HCT116 (cell line): ENCODE measurements around the gene CBY1. TPM values are rescaled to one million over a fixed set of nuclear protein-coding genes. Genes with fewer than 3 reads are reported as not detected.
A peak's percentile ranks its signal among the peaks of the same experiment; 100 is the strongest.

ENCODE experiments used
- ATAC-seq: fragments of 200-7000 bp; cut with Tn5 transposase; 2 replicates; pipeline ENCODE4 v1.9.1; 2020; ENCODE audit warnings: mild to moderate bottlenecking, moderate library complexity
- BruUV-seq: library from RNA; stranded (reverse); fragments of 400-500 nt; replicated peaks from 2 replicates; lab custom pipeline; 2021; lab: Mats Ljungman, UMichigan
- CTCF ChIA-PET: fragments of 300-600 bp; sonication (Branson Sonifier 250); formaldehyde crosslinking; loops from one replicate; lab custom pipeline; 2021; ENCODE audit warnings: antibody characterized with exemption; lab: Charles Lee
- POLR2A ChIA-PET: fragments of 300-600, 350-600 bp; sonication (Branson Sonifier 250); formaldehyde crosslinking; loops from one replicate; lab custom pipeline; 2021; ENCODE audit warnings: antibody characterized with exemption; lab: Charles Lee
- RAD21 ChIA-PET, 2 experiments: fragments of 300-600 bp; sonication (Branson Sonifier 250); formaldehyde crosslinking; loops; one replicate each; lab custom pipeline; 2023; ENCODE audit warnings: low total read pairs in 2 of 2; ENCODE audit not compliant: uncharacterized antibody in 2 of 2, unreplicated experiment in 2 of 2, low non-redundant PET in 1 of 2; lab: Charles Lee
- DNase-seq: peaks from one replicate; pipeline ENCODE4 v3.0.0-alpha.2; 2010; ENCODE audit warnings: low read depth, low spot score
- H2AFZ ChIP-seq: fragments of 200-600 bp; shearing (Covaris generic), sonication (generic); 2 replicates; pipeline ENCODE4 v1.6.1; 2017; ENCODE audit warnings: low read depth, mixed run types, mixed read lengths, antibody characterized with exemption, low read length; ENCODE audit not compliant: poor library complexity, severe bottlenecking
- H3K27ac ChIP-seq: 2 replicates; pipeline ENCODE4 v1.5.1; 2012; ENCODE audit warnings: low read depth, low read length
- H3K27me3 ChIP-seq: fragments of 200-600 bp; sonication (generic); 2 replicates; pipeline ENCODE4 v1.6.1; 2016; ENCODE audit warnings: mixed run types, low read length, mixed read lengths; ENCODE audit not compliant: insufficient read depth
- H3K36me3 ChIP-seq, 2 experiments: fragments of 200-500 bp in 1 of 2; fragments of 200-600 bp in 1 of 2; sonication (Bioruptor generic) in 1 of 2; sonication (generic) in 1 of 2; 2 replicates each; pipeline versions ENCODE4 v1.5.1 to v1.6.1; 2014 to 2016; ENCODE audit warnings: low read length in 2 of 2, inconsistent platforms in 1 of 2, mixed read lengths in 1 of 2, mixed run types in 1 of 2; ENCODE audit not compliant: insufficient read depth in 2 of 2, control insufficient read depth in 1 of 2
- H3K4me1 ChIP-seq, 2 experiments: fragments of 200-600 bp in 1 of 2; sonication (generic) in 1 of 2; 2 replicates each; pipeline versions ENCODE4 v1.5.1 to v1.6.1; 2012 to 2017; ENCODE audit warnings: low read length in 2 of 2, inconsistent platforms in 1 of 2, mild to moderate bottlenecking in 1 of 2, mixed read lengths in 1 of 2, mixed run types in 1 of 2, moderate library complexity in 1 of 2; ENCODE audit not compliant: insufficient read depth in 2 of 2, control insufficient read depth in 1 of 2
- H3K4me2 ChIP-seq: fragments of 200-600 bp; sonication (generic); 2 replicates; pipeline ENCODE4 v1.6.1; 2017; ENCODE audit warnings: mixed run types, low read length, mixed read lengths
- H3K4me3 ChIP-seq, 2 experiments: fragments of 200-600 bp in 1 of 2; sonication (generic) in 1 of 2; replicated peaks in 1 of 2; 2 replicates each; pipeline ENCODE4 v1.5.1; 2011 to 2016; ENCODE audit warnings: low read length in 2 of 2, control low read depth in 1 of 2, low read depth in 1 of 2, mild to moderate bottlenecking in 1 of 2, mixed read lengths in 1 of 2, mixed run types in 1 of 2
- H3K79me2 ChIP-seq: fragments of 200-600 bp; sonication (generic); 2 replicates; pipeline ENCODE4 v1.6.1; 2017; ENCODE audit warnings: mild to moderate bottlenecking, mixed run types, low read length, moderate library complexity, mixed read lengths; ENCODE audit not compliant: insufficient read depth
- H3K9ac ChIP-seq: fragments of 200-600 bp; sonication (generic); 2 replicates; pipeline ENCODE4 v1.6.1; 2016; ENCODE audit warnings: low read length, mixed read lengths
- H3K9me2 ChIP-seq: fragments of 200-600 bp; sonication (generic), shearing (Covaris generic); 2 replicates; pipeline ENCODE4 v1.6.1; 2017; ENCODE audit warnings: mixed run types, mild to moderate bottlenecking, moderate library complexity; ENCODE audit not compliant: insufficient read depth
- H3K9me3 ChIP-seq, 2 experiments: fragments of 200-500 bp in 1 of 2; fragments of 200-600 bp in 1 of 2; sonication (Bioruptor generic) in 1 of 2; sonication (generic) in 1 of 2; 2 replicates each; pipeline ENCODE4 v1.6.1; 2014 to 2017; ENCODE audit warnings: low read length in 2 of 2, mixed read lengths in 2 of 2, inconsistent platforms in 1 of 2, low read depth in 1 of 2, mild to moderate bottlenecking in 1 of 2, mixed run types in 1 of 2, moderate library complexity in 1 of 2; ENCODE audit not compliant: control insufficient read depth in 1 of 2, insufficient read depth in 1 of 2
- H4K20me1 ChIP-seq: fragments of 200-600 bp; sonication (generic), shearing (Covaris generic); 2 replicates; pipeline ENCODE4 v1.6.1; 2017; ENCODE audit warnings: mixed run types, mild to moderate bottlenecking, moderate library complexity; ENCODE audit not compliant: insufficient read depth
- CBX3 ChIP-seq: IDR thresholded peaks from 2 replicates; pipeline ENCODE4 v1.6.1; 2012; ENCODE audit warnings: low read depth
- EGR1 ChIP-seq: IDR thresholded peaks from 2 replicates; pipeline ENCODE4 v1.6.1; 2012; ENCODE audit warnings: low read depth
- ZFX ChIP-seq: fragments of 450-650 bp; IDR thresholded peaks from 2 replicates; pipeline ENCODE4 v1.6.1; 2017
- intact Hi-C: fragments of 100-400 bp; cut with micrococcal nuclease; formaldehyde crosslinking; loops from 2 replicates; pipeline ENCODE4 v1.10.0; 2022
- total RNA-seq: library from RNA; stranded (reverse); gene quantifications from one replicate; pipeline ENCODE4 v1.2.1, GENCODE V29; 2021; ENCODE audit not compliant: unreplicated experiment
- TF ChIP-seq, protein P1 (sequence below): IDR thresholded peaks from 2 replicates; pipeline ENCODE4 v1.6.1; 2012; ENCODE audit warnings: low read depth

CBY1 gene
- total RNA-seq, 1 experiment from 2014 or later, result 27.6 TPM

- Histone ChIP-seq H3K4me3 (no peak overlapping the region), H3K27ac (peak overlapping the region; percentile 10; the same call in 1 of the 2 replicates)
- TF ChIP-seq, protein P1, sequence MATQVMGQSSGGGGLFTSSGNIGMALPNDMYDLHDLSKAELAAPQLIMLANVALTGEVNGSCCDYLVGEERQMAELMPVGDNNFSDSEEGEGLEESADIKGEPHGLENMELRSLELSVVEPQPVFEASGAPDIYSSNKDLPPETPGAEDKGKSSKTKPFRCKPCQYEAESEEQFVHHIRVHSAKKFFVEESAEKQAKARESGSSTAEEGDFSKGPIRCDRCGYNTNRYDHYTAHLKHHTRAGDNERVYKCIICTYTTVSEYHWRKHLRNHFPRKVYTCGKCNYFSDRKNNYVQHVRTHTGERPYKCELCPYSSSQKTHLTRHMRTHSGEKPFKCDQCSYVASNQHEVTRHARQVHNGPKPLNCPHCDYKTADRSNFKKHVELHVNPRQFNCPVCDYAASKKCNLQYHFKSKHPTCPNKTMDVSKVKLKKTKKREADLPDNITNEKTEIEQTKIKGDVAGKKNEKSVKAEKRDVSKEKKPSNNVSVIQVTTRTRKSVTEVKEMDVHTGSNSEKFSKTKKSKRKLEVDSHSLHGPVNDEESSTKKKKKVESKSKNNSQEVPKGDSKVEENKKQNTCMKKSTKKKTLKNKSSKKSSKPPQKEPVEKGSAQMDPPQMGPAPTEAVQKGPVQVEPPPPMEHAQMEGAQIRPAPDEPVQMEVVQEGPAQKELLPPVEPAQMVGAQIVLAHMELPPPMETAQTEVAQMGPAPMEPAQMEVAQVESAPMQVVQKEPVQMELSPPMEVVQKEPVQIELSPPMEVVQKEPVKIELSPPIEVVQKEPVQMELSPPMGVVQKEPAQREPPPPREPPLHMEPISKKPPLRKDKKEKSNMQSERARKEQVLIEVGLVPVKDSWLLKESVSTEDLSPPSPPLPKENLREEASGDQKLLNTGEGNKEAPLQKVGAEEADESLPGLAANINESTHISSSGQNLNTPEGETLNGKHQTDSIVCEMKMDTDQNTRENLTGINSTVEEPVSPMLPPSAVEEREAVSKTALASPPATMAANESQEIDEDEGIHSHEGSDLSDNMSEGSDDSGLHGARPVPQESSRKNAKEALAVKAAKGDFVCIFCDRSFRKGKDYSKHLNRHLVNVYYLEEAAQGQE, result no peak
- TF ChIP-seq EGR1, result 0 out of 2 replicates have a peak, but pooled peaks have one; percentile 14
- TF ChIP-seq CBX3, result no peak
- no peak for TF ChIP-seq ZFX
- TF ChIP-seq, all 23 proteins: peak for 1
- H3K36me3 ChIP-seq, result peaks cover 2 to 31% of the 10 kb centered on the region in 2 experiments; a peak in 2 of 4 replicates
- no peak for DNase-seq
- RAD21 ChIA-PET, result no interaction called here
- H3K4me2 ChIP-seq, result peak overlapping the region; percentile 48
- no peak for ATAC-seq
- no peak overlapping the region for H2AFZ ChIP-seq
- H3K9me3 ChIP-seq, result no peaks in the 10 kb centered on the region
- POLR2A ChIA-PET, result interaction anchor here (4.0 kb wide), 1 partner anchor 12 kb away, joined by 26 read pairs; the partner anchor contains the start of gene TOMM22
- intact Hi-C loops, result no loop called here
- peaks cover 98% of the 10 kb centered on the region for H3K79me2 ChIP-seq
- peaks cover 27 to 53% of the 10 kb centered on the region in 2 experiments for H3K4me1 ChIP-seq
- CTCF ChIA-PET, result no interaction called here
- peak overlapping the region; percentile 22; the same call in 1 of the 2 replicates for H3K9ac ChIP-seq
- H3K27me3 ChIP-seq, result no peaks in the 10 kb centered on the region
- no TSS peak for BruUV-seq
- H4K20me1 ChIP-seq, result 0 out of 2 replicates have a peak, but pooled peaks cover 7% of the 10 kb centered on the region
- no peaks in the 10 kb centered on the region for H3K9me2 ChIP-seq
Observed at GRCh38 chr22:38694940-38695339, 38.5 kb downstream of the CBY1 start.
